Neural progenitor cell (in vitro differentiated cells): Measurements from ENCODE around the gene SMG9.

ENCODE experiments used
- CTCF ChIP-seq: fragments of 200-600 bp; sonication (generic); IDR thresholded peaks from 2 replicates; pipeline ENCODE4 v1.5.1; 2017; ENCODE audit warnings: antibody characterized with exemption, mild to moderate bottlenecking
- EZH2 ChIP-seq: fragments of 200-600 bp; sonication (generic); IDR thresholded peaks from 2 replicates; pipeline ENCODE4 v1.6.1; 2017; ENCODE audit warnings: antibody characterized with exemption, mild to moderate bottlenecking, moderate library complexity
- EZH2phosphoT487 ChIP-seq: fragments of 200-600 bp; sonication (generic); IDR thresholded peaks from 2 replicates; pipeline ENCODE4 v1.6.1; 2017; ENCODE audit warnings: antibody characterized with exemption

GRCh38 chr19:43754253-43754502 lies 584 bp downstream of the SMG9 start:
- TF ChIP-seq CTCF (no peak), EZH2 (no peak), EZH2phosphoT487 (no peak)
